GM10266 (cell line): ENCODE results near the gene SCRG1.

Experiments used
- DNase-seq: peaks from one replicate; pipeline ENCODE4 v3.0.0; 2012; ENCODE audit errors: extremely low spot score
- TF ChIP-seq, protein P1 (sequence below): IDR thresholded peaks from 2 replicates; pipeline ENCODE4 v1.5.1; 2012; ENCODE audit warnings: mild to moderate bottlenecking, low read depth; ENCODE audit not compliant: control insufficient read depth, insufficient read depth; ENCODE audit errors: missing control alignments

SCRG1 gene

DNA sequence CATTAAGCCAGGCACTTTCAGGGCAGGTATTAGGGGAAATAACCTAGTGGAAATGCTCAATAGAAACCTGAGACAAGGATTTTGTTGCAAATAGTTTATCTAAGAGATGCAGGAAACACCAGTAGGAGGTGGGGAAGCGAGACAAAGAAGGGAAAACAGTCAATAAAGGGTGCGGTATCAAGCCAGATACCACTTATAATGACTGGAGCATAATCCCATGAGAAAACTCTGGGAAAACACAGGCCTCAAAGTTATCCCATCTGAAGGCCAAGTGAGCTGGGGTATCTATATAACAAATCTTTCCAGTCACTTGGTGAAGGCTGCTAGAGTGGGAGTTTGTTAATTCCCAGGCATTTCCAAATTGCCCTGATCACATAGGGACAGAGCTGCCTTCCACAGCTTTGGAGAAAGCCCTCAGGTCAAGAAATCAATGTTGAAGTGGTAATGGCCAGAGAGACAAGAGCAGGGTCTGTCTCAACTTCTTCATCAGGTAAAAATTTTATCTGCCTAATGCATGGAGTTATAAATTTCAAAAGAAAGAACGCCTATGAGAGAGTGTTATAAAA, 55.0 kb downstream of the SCRG1 start:
- no peak for DNase-seq
- TF ChIP-seq, protein P1, sequence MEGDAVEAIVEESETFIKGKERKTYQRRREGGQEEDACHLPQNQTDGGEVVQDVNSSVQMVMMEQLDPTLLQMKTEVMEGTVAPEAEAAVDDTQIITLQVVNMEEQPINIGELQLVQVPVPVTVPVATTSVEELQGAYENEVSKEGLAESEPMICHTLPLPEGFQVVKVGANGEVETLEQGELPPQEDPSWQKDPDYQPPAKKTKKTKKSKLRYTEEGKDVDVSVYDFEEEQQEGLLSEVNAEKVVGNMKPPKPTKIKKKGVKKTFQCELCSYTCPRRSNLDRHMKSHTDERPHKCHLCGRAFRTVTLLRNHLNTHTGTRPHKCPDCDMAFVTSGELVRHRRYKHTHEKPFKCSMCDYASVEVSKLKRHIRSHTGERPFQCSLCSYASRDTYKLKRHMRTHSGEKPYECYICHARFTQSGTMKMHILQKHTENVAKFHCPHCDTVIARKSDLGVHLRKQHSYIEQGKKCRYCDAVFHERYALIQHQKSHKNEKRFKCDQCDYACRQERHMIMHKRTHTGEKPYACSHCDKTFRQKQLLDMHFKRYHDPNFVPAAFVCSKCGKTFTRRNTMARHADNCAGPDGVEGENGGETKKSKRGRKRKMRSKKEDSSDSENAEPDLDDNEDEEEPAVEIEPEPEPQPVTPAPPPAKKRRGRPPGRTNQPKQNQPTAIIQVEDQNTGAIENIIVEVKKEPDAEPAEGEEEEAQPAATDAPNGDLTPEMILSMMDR, result no peak

DNA sequence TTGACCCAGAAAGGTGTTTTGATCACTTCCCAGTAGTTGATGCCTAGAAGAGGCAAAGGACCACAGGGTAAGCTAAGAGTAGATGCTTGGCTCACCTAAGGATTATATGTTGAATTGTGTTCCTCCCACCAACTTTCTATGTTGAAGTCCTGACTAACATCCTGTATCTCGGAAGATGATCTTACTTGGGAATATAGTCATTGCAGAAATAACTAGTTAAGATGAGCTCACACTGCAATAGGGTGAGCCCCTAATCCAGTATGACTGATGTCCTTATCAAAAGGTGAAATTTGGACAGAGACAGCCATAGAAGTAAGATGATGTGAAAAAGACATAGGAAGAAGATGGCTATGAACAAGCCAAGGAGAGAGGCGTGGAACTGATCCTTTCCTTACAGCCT, 61.5 kb downstream of the SCRG1 start:
- TF ChIP-seq, protein P1, result no peak
- DNase-seq, result no peak

DNA sequence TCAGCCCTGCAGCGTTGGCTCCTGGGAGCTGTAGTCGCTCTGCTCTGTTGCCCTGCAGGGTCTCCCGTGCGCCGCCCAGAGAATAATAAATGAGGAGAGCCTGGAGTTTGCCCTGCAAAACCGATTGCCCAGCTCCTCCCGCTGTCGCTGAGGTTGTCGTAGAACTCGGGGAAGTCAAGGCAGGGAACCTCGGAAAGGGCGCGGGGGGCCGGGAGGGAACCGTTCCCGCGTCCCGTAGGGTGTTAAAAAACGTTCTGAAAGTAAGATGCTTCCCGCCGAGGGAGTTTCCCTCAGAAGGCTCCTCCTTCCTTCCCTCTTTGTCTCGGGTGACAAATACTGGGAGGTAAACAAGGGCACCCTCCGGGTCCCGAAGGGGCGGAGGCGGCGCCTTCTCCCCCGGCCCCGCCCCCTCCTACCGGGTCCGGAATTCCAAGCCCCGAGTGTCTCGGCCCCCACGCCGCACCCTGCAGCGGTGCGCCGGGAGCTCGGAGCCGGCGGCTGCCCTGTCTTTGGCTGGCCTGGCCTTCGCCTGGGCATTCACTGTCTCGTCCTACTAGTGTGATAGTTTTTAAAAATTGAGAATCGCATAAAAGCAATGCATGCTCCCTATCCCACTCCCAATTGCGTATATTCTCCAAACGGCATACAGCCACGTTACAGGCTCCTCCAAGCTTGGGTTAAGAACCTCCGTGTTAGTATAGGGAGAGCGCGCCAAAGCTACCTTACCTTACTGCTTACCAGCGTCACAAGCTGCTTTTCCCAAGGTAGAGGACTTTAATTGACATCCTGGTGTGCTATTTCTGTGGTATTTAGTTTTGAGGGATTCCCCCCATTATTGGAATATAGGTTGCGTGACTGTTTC, 63.8 kb downstream of the SCRG1 start:
- DNase-seq, result peak; percentile 73
- TF ChIP-seq, protein P1, result no peak
